ENCODE measurements around the gene CRYBA2. TPM values are rescaled to one million over a fixed set of nuclear protein-coding genes. Genes with fewer than 3 reads are reported as not detected.

CRYBA2 gene, protein sequence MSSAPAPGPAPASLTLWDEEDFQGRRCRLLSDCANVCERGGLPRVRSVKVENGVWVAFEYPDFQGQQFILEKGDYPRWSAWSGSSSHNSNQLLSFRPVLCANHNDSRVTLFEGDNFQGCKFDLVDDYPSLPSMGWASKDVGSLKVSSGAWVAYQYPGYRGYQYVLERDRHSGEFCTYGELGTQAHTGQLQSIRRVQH
- total RNA-seq = 1.3 TPM in 1 of 2 replicates, not detected in the other

DNA sequence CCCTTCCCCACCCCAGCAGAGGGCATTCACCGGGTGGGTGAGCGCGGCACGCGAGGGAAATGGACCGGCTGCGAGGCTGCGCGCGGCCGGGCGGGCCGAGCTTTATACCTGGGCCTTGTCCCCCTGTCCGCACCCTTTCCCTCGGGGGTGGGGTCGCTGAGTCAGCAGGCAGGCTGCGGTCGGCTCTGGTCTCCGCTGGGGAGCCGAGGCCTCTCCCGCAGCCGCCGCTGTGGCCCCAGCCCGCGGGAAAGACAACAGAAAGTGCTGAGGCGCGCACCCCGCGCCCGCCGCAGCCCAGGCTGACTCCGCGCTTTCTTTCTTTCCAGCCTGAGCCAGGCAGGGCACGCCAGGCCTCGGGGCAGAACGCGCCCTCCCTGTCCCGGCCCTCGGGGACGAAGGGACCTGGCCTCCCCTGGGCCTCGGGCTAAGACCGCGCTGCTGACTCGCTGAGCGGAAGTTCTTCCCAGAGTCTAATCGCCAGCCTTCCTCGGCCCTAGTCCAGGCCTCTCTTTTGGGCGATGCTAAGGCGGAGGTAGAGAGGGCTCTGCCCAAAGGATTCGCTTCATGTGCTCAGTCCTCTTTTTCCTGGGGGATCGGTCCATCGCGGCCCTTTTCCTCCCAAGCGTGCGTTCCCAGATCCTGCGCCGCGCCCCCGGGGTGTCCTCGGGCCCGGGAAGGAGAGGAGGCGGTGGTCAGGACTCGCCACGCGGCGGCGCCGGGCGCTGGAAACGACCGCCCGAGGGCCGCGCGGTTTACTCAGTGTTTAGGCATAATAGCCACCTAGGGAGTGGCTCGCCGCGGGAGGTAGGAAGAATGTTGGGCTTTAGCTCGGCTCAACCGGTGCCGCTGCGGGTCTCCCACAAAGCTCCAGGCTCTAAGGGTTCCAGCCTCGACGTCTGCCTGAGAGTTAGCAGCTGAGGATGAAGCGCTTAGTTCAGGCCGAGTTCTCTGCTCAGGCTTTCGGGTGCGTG lies at the start of gene CRYBA2:
TSS of gene CRYBA2 (minus strand) at position 78 of the 971 bp plus-strand sequence. CDS start 246 bp downstream, outside the sequence.
- peak within 1 kb of the TSS; percentile 40 for H3K4me3 ChIP-seq (ENCODE audit: low read depth, low read length)
- peak; percentile 6 for DNase-seq (ENCODE audit: low read depth)
- TF ChIP-seq, protein P1, sequence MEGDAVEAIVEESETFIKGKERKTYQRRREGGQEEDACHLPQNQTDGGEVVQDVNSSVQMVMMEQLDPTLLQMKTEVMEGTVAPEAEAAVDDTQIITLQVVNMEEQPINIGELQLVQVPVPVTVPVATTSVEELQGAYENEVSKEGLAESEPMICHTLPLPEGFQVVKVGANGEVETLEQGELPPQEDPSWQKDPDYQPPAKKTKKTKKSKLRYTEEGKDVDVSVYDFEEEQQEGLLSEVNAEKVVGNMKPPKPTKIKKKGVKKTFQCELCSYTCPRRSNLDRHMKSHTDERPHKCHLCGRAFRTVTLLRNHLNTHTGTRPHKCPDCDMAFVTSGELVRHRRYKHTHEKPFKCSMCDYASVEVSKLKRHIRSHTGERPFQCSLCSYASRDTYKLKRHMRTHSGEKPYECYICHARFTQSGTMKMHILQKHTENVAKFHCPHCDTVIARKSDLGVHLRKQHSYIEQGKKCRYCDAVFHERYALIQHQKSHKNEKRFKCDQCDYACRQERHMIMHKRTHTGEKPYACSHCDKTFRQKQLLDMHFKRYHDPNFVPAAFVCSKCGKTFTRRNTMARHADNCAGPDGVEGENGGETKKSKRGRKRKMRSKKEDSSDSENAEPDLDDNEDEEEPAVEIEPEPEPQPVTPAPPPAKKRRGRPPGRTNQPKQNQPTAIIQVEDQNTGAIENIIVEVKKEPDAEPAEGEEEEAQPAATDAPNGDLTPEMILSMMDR (IDR thresholded peaks at IDR 0.05; ENCODE audit: insufficient read depth, low read depth, low read length) = no peak

DNA sequence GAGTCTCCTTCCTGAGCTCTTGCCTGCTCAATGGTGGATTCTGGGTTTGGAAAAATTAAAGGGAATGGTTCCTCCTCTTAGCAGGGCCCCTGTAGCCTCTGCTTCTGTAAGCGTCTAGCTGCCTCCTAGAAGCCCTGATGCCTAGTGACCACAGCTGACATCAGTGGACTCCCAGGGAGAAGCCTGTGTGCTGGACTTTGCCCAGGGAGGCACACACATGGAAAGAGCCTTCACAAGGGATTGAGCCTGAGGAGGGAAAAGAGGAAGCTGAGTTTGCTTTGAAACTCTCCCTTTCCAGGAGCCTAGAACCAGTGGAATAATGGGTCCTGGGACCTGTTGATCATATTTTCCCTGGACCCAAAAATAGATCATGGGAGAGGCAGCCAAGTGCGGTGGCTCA lies 49.5 kb upstream of the CRYBA2 start:
- no peak overlapping the region for H3K4me3 ChIP-seq (ENCODE audit: low read depth, low read length)
- TF ChIP-seq, protein P1 (IDR thresholded peaks at IDR 0.05; ENCODE audit: insufficient read depth, low read depth, low read length) = no peak
- DNase-seq (ENCODE audit: low read depth) = no peak

DNA sequence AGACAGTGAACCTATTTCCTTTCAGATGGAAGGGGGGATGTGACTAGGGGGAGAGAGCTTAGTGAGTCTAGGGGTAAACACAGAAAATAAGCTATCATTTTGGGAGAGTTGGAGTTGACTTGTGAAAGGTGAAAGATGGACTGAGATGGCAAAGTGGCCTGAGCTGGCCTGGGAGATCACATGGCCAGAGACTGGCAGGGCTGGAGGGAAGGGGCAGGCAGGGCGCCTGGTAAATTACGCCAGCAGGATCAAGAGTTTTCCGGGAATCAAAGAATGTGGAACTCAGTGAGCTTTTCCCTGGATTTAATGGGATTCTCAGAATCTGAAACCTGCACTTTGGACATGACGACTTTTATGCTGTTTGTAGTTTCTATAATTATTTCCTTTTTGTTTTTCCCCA lies 48.9 kb upstream of the CRYBA2 start:
- TF ChIP-seq, protein P1 (IDR thresholded peaks at IDR 0.05; ENCODE audit: insufficient read depth, low read depth, low read length) = no peak
- DNase-seq (ENCODE audit: low read depth) = no peak
- no peak overlapping the region for H3K4me3 ChIP-seq (ENCODE audit: low read depth, low read length)

DNA sequence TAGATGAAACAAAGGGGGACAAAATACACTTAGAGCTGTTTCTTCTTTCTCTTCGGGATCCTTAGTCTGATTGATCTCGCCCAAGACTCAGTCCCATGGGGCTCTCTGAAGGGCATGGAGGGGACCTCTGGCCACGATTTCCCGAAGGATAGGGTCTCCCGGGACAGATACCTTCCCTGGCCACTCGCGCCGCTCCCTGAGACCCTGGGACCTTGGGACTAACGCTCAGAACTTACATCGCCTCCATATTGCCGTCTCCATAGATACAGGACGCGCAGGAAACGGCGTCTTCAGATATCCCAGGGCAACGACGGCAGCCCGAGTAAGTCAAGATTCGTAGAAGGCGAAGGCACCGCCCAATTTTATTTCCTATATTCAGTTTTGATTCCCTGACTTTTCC lies 48.0 kb upstream of the CRYBA2 start, which contains the start of gene CFAP65:
TSS of gene CFAP65 (minus strand) at position 265 of the 400 bp plus-strand sequence. CDS start 2,468 bp downstream, outside the sequence.
- H3K4me3 ChIP-seq (ENCODE audit: low read depth, low read length) = peak within 1 kb of the TSS; percentile 41
- TF ChIP-seq, protein P1 (IDR thresholded peaks at IDR 0.05; ENCODE audit: insufficient read depth, low read depth, low read length) = no peak
- DNase-seq (ENCODE audit: low read depth) = peak; percentile 50

DNA sequence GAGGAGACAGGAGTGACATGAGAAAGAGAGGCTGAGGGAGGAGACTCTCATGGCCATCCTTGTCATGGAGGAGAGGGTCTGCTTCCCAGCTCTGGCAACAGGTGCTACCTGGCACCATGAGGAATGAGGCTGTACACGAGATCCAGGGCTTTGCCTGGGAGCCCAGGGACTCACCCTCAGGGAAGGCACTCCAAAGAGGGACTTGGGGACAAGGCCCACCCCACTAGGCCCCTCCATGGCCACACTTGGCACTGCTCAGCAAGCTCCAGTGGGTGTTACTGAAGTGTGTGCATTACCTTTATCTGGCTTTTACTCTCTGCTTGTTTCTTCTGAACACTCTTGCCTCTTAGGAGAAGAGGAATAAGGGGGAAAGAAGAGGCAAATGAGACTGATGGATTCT lies 45.4 kb upstream of the CRYBA2 start:
- no peak for DNase-seq (ENCODE audit: low read depth)
- no peak overlapping the region for H3K4me3 ChIP-seq (ENCODE audit: low read depth, low read length)
- TF ChIP-seq, protein P1 (IDR thresholded peaks at IDR 0.05; ENCODE audit: insufficient read depth, low read depth, low read length) = no peak

DNA sequence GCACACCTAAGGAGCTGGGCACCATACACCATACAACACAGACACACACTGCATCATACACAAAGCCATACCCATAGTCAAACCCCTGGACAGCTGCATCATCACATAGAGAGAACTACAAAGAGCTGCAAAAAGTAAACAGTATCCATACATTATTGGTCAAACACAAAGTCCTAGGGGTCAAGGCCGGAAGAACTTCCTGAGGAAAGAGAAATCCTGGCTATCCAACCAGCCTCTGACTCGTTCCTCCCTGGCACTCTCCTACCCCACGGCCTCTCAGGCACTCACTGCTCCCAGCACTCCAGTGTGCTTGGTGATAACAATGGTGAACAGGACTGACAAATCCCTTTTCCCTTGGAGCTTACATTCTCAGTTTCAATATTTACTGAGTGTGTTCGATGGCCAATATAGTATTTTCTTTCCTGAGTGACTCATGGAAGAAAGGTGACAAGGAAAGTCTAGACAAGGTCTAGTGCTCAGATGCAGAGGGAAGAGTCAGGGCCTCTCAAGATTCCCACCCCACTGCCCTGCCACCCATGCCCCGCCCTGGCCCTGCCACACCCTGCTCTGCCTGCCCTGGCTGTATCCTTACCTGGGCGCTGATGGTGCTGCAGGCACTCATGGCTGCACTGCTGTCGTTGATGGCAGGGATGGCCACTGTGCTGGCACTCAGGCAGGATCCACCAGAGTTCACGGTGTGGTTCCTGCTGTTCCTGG lies 44.7 kb upstream of the CRYBA2 start:
- TF ChIP-seq, protein P1 (IDR thresholded peaks at IDR 0.05; ENCODE audit: insufficient read depth, low read depth, low read length) = no peak
- no peak overlapping the region for H3K4me3 ChIP-seq (ENCODE audit: low read depth, low read length)

More for the DNA sequence above, 44.7 kb upstream of the CRYBA2 start:
- no peak for DNase-seq (ENCODE audit: low read depth)
